ENCODE data around the gene CRYBG3.
A peak's percentile ranks its signal among the peaks of the same experiment; 100 is the strongest.

CRYBG3 gene

DNA sequence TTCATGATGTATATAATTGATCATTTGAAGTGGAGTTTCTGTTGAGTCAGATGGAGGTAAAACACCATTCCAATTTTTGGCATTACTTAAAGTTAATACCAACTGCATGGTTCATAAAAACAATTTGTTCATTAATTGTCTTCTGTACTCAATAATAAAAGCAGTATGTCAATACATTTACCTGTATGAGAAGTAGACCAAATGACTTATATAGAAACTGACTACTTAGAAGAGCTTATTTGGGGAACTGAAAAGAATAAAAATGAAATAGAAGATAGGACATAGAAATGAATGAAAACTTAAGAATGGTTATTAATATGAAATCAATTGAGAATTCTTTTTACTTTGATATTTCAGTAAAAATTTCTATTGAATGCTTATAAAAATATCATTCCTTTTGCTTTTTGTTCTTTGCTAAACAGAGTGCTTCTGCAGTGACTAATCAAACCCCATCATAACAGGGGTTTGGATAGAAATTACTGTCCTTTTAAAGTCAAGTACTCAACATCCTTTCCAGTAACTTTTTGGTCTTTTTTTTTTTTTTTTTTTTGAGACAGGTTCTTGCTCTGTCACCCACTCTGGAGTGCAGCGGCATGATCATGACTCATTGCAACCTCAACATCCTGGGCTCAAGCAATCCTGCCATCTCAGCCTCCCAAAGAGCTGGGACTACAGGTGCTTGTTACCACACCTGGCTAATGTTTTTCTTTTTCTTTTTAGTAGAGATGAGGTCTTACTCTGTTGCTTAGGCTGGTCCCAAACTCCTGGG, 6.5 kb upstream of the CRYBG3 start:
- TF ChIP-seq, protein P1, sequence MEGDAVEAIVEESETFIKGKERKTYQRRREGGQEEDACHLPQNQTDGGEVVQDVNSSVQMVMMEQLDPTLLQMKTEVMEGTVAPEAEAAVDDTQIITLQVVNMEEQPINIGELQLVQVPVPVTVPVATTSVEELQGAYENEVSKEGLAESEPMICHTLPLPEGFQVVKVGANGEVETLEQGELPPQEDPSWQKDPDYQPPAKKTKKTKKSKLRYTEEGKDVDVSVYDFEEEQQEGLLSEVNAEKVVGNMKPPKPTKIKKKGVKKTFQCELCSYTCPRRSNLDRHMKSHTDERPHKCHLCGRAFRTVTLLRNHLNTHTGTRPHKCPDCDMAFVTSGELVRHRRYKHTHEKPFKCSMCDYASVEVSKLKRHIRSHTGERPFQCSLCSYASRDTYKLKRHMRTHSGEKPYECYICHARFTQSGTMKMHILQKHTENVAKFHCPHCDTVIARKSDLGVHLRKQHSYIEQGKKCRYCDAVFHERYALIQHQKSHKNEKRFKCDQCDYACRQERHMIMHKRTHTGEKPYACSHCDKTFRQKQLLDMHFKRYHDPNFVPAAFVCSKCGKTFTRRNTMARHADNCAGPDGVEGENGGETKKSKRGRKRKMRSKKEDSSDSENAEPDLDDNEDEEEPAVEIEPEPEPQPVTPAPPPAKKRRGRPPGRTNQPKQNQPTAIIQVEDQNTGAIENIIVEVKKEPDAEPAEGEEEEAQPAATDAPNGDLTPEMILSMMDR (IDR thresholded peaks at IDR 0.05; ENCODE audit: low read depth, low read length) = no peak
- H3K4me3 ChIP-seq (ENCODE audit: low read depth, low read length) = no peak overlapping the region

DNA sequence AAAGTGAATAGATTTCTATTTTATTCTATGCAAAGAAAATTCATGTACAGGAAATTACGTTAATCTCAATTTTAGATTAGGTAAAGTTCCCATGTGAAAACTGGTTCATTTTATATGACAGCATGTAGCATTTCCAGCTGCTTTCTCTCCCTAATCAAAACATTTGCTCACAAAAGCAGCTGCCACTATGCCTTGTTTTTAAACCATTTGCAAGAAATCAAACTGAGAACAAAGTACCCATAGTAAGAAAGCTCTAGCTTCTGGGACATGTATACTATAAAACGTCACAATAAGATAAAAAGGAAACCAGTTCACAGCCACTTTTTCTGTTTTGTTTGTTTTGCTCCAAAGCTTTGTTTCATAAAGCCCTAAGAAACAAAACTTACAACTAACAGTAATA, 5.0 kb upstream of the CRYBG3 start:
- no peak overlapping the region for H3K4me3 ChIP-seq (ENCODE audit: low read depth, low read length)
- TF ChIP-seq, protein P1 (IDR thresholded peaks at IDR 0.05; ENCODE audit: low read depth, low read length) = no peak

DNA sequence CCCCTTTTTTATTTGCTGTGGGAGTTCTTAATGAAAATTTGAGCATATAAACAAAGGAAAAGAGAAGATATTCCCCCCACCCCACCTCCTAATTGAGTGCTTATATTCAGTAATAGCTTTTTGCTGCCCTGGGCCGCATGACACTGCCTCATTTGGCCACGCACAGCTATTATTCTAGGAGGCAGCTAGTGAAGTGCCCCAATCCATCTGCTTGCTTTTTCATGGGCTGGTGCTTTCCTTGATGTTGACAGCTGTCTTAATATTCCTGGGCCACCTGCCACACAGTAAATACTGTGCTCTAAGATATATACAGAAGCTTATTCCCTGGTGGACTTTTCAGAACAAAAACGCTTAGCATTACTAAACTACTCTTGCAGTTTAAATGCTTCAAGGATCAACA, 3.8 kb upstream of the CRYBG3 start:
- no peak overlapping the region for H3K4me3 ChIP-seq (ENCODE audit: low read depth, low read length)

DNA sequence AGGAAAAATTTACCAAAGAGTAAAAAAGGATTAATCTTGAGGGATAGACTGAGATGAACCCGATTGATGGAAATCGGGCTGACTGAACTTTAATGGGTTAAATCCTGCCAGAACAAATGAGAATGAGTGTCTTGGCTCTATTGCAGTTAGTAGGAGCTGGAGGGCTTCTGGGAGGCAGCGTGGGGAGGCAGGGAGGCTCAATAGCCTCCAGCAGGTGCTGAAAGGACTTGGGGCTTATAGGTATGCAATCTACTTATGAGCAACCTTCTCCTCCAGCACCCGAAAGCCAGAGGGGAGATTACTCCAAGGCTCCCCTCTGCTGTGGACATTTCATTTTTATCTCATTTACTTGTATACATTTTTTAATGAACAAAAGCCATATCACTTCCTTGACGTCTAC, 1.0 kb upstream of the CRYBG3 start:
- TF ChIP-seq, protein P1 (IDR thresholded peaks at IDR 0.05; ENCODE audit: low read depth, low read length) = no peak
- peak overlapping the region; percentile 92 for H3K4me3 ChIP-seq (ENCODE audit: low read depth, low read length)

More for the DNA sequence above, 3.8 kb upstream of the CRYBG3 start:
- TF ChIP-seq, protein P1 (IDR thresholded peaks at IDR 0.05; ENCODE audit: low read depth, low read length) = no peak

DNA sequence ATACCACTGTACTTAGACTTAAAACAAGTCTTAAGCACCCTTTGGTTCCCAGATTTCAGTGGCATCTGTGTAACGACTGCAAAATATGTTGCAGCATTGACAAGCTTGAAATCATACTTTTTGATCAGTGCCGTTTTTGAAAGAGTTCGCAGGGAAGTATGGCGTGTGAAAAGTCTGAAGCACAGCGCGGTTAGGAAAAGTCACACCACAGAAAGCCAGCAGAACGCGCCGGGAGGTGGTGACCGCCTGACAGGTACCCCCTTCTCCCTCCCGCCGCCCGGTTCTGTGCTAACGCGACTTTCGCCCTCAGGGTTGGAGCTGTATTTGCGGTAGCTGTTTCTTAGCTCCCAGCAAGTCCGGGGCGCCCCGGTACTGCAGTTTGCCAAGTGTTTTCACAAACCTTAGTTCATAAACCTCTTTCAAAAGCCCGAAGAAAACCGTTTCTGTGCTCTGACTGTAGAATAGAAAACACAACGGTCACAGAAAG, 481 bp upstream of the CRYBG3 start:
- TF ChIP-seq, protein P1 (IDR thresholded peaks at IDR 0.05; ENCODE audit: low read depth, low read length) = no peak
- peak overlapping the region; percentile 92 for H3K4me3 ChIP-seq (ENCODE audit: low read depth, low read length)

DNA sequence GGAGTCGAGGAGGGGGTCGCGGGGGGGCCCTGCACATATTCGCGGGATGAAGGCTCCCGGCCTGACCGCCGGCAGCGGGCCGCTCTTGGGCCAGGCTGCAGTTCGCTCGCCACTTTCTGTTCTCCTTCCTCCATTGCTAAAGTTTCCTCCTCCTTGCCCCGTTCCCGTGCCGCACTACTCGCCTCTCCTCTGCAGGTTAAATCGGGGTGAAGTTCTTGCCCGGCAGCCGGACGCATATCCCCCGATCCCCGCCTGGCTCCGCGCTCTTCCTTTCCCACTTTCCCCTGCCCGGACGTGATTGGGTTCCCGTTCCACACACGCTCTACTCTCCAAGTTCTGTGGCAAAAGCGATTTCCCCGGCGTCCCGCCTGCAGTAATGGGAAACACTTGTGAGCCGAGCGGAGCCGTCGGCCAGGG, 556 bp downstream of the CRYBG3 start:
- peak overlapping the region; percentile 92 for H3K4me3 ChIP-seq (ENCODE audit: low read depth, low read length)
- TF ChIP-seq, protein P1 (IDR thresholded peaks at IDR 0.05; ENCODE audit: low read depth, low read length) = no peak

Measured in WI38 (cell line).